ENCODE measurements around the gene CLDND2.

The CLDND2 gene

GRCh38 chr19:51337861-51338562 is 30.8 kb downstream of the CLDND2 start:
- Histone ChIP-seq H3K27ac (replicated peaks) (no peak overlapping the region), H3K4me3 (replicated peaks; ENCODE audit: insufficient read depth, low read length) (no peak overlapping the region), H3K27me3 (ENCODE audit: insufficient read depth, poor library complexity, severe bottlenecking) (no peaks in the 10 kb centered on the region)
- no peak for TF ChIP-seq CTCF (IDR thresholded peaks at IDR 0.05; ENCODE audit: insufficient read depth, low read length)
- TF ChIP-seq REST (IDR thresholded peaks at IDR 0.05; ENCODE audit: insufficient replicate concordance, low read depth): no peak
- TF ChIP-seq GABPA (IDR thresholded peaks at IDR 0.05; ENCODE audit: low read depth): no peak
- no peak for TF ChIP-seq POLR2AphosphoS5 (IDR thresholded peaks at IDR 0.05; ENCODE audit: low read depth)
- no peak for DNase-seq (ENCODE audit: low read depth in 1 of 2, low spot score in 1 of 2)

GRCh38 chr19:51337141-51337860 is 31.5 kb downstream of the CLDND2 start:
- Histone ChIP-seq H3K27ac (replicated peaks) (no peak overlapping the region), H3K27me3 (ENCODE audit: insufficient read depth, poor library complexity, severe bottlenecking) (no peaks in the 10 kb centered on the region), H3K4me3 (replicated peaks; ENCODE audit: insufficient read depth, low read length) (no peak overlapping the region)
- no peak for DNase-seq (ENCODE audit: low read depth in 1 of 2, low spot score in 1 of 2)
- TF ChIP-seq REST (IDR thresholded peaks at IDR 0.05; ENCODE audit: insufficient replicate concordance, low read depth) (no peak), CTCF (IDR thresholded peaks at IDR 0.05; ENCODE audit: insufficient read depth, low read length) (no peak), SPI1 (IDR thresholded peaks at IDR 0.05; ENCODE audit: borderline replicate concordance, low read depth) (no peak), GABPA (IDR thresholded peaks at IDR 0.05; ENCODE audit: low read depth) (no peak), POLR2AphosphoS5 (IDR thresholded peaks at IDR 0.05; ENCODE audit: low read depth) (no peak)

- no peaks in the 10 kb centered on the region for H3K27me3 ChIP-seq (ENCODE audit: insufficient read depth, poor library complexity, severe bottlenecking)
- H3K4me3 ChIP-seq (replicated peaks; ENCODE audit: insufficient read depth, low read length): no peak overlapping the region
- no peak overlapping the region for H3K27ac ChIP-seq (replicated peaks)
- TF ChIP-seq REST (IDR thresholded peaks at IDR 0.05; ENCODE audit: insufficient replicate concordance, low read depth) (no peak), CTCF (IDR thresholded peaks at IDR 0.05; ENCODE audit: insufficient read depth, low read length) (no peak), SPI1 (IDR thresholded peaks at IDR 0.05; ENCODE audit: borderline replicate concordance, low read depth) (no peak)
- no peak for DNase-seq (ENCODE audit: low read depth in 1 of 2, low spot score in 1 of 2)
These were observed 34.9 kb downstream of the CLDND2 start for GRCh38 chr19:51333836-51334460.
